HCT116 (cell line): Measurements from ENCODE around the gene RUVBL1. TPM values are rescaled to one million over a fixed set of nuclear protein-coding genes. Genes with fewer than 3 reads are reported as not detected.

Experiments used
- ATAC-seq: fragments of 200-7000 bp; cut with Tn5 transposase; 2 replicates; pipeline ENCODE4 v1.9.1; 2020; ENCODE audit warnings: mild to moderate bottlenecking, moderate library complexity
- BruUV-seq: library from RNA; stranded (reverse); fragments of 400-500 nt; replicated peaks from 2 replicates; lab custom pipeline; 2021; lab: Mats Ljungman, UMichigan
- CTCF ChIA-PET: fragments of 300-600 bp; sonication (Branson Sonifier 250); formaldehyde crosslinking; loops from one replicate; lab custom pipeline; 2021; ENCODE audit warnings: antibody characterized with exemption; lab: Charles Lee
- POLR2A ChIA-PET: fragments of 300-600, 350-600 bp; sonication (Branson Sonifier 250); formaldehyde crosslinking; loops from one replicate; lab custom pipeline; 2021; ENCODE audit warnings: antibody characterized with exemption; lab: Charles Lee
- RAD21 ChIA-PET, 2 experiments: fragments of 300-600 bp; sonication (Branson Sonifier 250); formaldehyde crosslinking; loops; one replicate each; lab custom pipeline; 2023; ENCODE audit warnings: low total read pairs in 2 of 2; ENCODE audit not compliant: uncharacterized antibody in 2 of 2, unreplicated experiment in 2 of 2, low non-redundant PET in 1 of 2; lab: Charles Lee
- DNase-seq: peaks from one replicate; pipeline ENCODE4 v3.0.0-alpha.2; 2010; ENCODE audit warnings: low read depth, low spot score
- H2AFZ ChIP-seq: fragments of 200-600 bp; shearing (Covaris generic), sonication (generic); 2 replicates; pipeline ENCODE4 v1.6.1; 2017; ENCODE audit warnings: low read depth, mixed run types, mixed read lengths, antibody characterized with exemption, low read length; ENCODE audit not compliant: poor library complexity, severe bottlenecking
- H3K27ac ChIP-seq: 2 replicates; pipeline ENCODE4 v1.5.1; 2012; ENCODE audit warnings: low read depth, low read length
- H3K27me3 ChIP-seq: fragments of 200-600 bp; sonication (generic); 2 replicates; pipeline ENCODE4 v1.6.1; 2016; ENCODE audit warnings: mixed run types, low read length, mixed read lengths; ENCODE audit not compliant: insufficient read depth
- H3K36me3 ChIP-seq, 2 experiments: fragments of 200-500 bp in 1 of 2; fragments of 200-600 bp in 1 of 2; sonication (Bioruptor generic) in 1 of 2; sonication (generic) in 1 of 2; 2 replicates each; pipeline versions ENCODE4 v1.5.1 to v1.6.1; 2014 to 2016; ENCODE audit warnings: low read length in 2 of 2, inconsistent platforms in 1 of 2, mixed read lengths in 1 of 2, mixed run types in 1 of 2; ENCODE audit not compliant: insufficient read depth in 2 of 2, control insufficient read depth in 1 of 2
- H3K4me1 ChIP-seq, 2 experiments: fragments of 200-600 bp in 1 of 2; sonication (generic) in 1 of 2; 2 replicates each; pipeline versions ENCODE4 v1.5.1 to v1.6.1; 2012 to 2017; ENCODE audit warnings: low read length in 2 of 2, inconsistent platforms in 1 of 2, mild to moderate bottlenecking in 1 of 2, mixed read lengths in 1 of 2, mixed run types in 1 of 2, moderate library complexity in 1 of 2; ENCODE audit not compliant: insufficient read depth in 2 of 2, control insufficient read depth in 1 of 2
- H3K4me2 ChIP-seq: fragments of 200-600 bp; sonication (generic); 2 replicates; pipeline ENCODE4 v1.6.1; 2017; ENCODE audit warnings: mixed run types, low read length, mixed read lengths
- H3K4me3 ChIP-seq, 2 experiments: fragments of 200-600 bp in 1 of 2; sonication (generic) in 1 of 2; replicated peaks in 1 of 2; 2 replicates each; pipeline ENCODE4 v1.5.1; 2011 to 2016; ENCODE audit warnings: low read length in 2 of 2, control low read depth in 1 of 2, low read depth in 1 of 2, mild to moderate bottlenecking in 1 of 2, mixed read lengths in 1 of 2, mixed run types in 1 of 2
- H3K79me2 ChIP-seq: fragments of 200-600 bp; sonication (generic); 2 replicates; pipeline ENCODE4 v1.6.1; 2017; ENCODE audit warnings: mild to moderate bottlenecking, mixed run types, low read length, moderate library complexity, mixed read lengths; ENCODE audit not compliant: insufficient read depth
- H3K9ac ChIP-seq: fragments of 200-600 bp; sonication (generic); 2 replicates; pipeline ENCODE4 v1.6.1; 2016; ENCODE audit warnings: low read length, mixed read lengths
- H3K9me2 ChIP-seq: fragments of 200-600 bp; sonication (generic), shearing (Covaris generic); 2 replicates; pipeline ENCODE4 v1.6.1; 2017; ENCODE audit warnings: mixed run types, mild to moderate bottlenecking, moderate library complexity; ENCODE audit not compliant: insufficient read depth
- H3K9me3 ChIP-seq, 2 experiments: fragments of 200-500 bp in 1 of 2; fragments of 200-600 bp in 1 of 2; sonication (Bioruptor generic) in 1 of 2; sonication (generic) in 1 of 2; 2 replicates each; pipeline ENCODE4 v1.6.1; 2014 to 2017; ENCODE audit warnings: low read length in 2 of 2, mixed read lengths in 2 of 2, inconsistent platforms in 1 of 2, low read depth in 1 of 2, mild to moderate bottlenecking in 1 of 2, mixed run types in 1 of 2, moderate library complexity in 1 of 2; ENCODE audit not compliant: control insufficient read depth in 1 of 2, insufficient read depth in 1 of 2
- H4K20me1 ChIP-seq: fragments of 200-600 bp; sonication (generic), shearing (Covaris generic); 2 replicates; pipeline ENCODE4 v1.6.1; 2017; ENCODE audit warnings: mixed run types, mild to moderate bottlenecking, moderate library complexity; ENCODE audit not compliant: insufficient read depth
- CBX3 ChIP-seq: IDR thresholded peaks from 2 replicates; pipeline ENCODE4 v1.6.1; 2012; ENCODE audit warnings: low read depth
- CTCF ChIP-seq, 3 experiments: fragments of 200-600 bp in 1 of 3; sonication (generic) in 1 of 3; IDR thresholded peaks in 2 of 3; conservative IDR thresholded peaks in 1 of 3; 2 replicates each; pipeline ENCODE4 v1.5.1; 2012 to 2017; ENCODE audit warnings: low read depth in 2 of 3, low read length in 2 of 3, antibody characterized with exemption in 1 of 3, borderline replicate concordance in 1 of 3, control low read depth in 1 of 3, mild to moderate bottlenecking in 1 of 3, mixed read lengths in 1 of 3, mixed run types in 1 of 3, moderate library complexity in 1 of 3; ENCODE audit not compliant: insufficient read depth in 1 of 3
- FOSL1 ChIP-seq: IDR thresholded peaks from 2 replicates; pipeline ENCODE4 v1.6.1; 2012; ENCODE audit warnings: low read depth
- POLR2A ChIP-seq: IDR thresholded peaks from 2 replicates; pipeline ENCODE4 v1.7.0; 2011; ENCODE audit warnings: borderline replicate concordance; ENCODE audit not compliant: insufficient read depth, insufficient read length; ENCODE audit errors: extremely low read depth
- REST ChIP-seq: IDR thresholded peaks from 2 replicates; pipeline ENCODE4 v1.6.1; 2012; ENCODE audit warnings: low read depth
- SRF ChIP-seq: IDR thresholded peaks from 2 replicates; pipeline ENCODE4 v1.6.1; 2012; ENCODE audit warnings: low read depth
- TCF7L2 ChIP-seq: IDR thresholded peaks from 2 replicates; pipeline ENCODE4 v1.7.0; 2011; ENCODE audit warnings: borderline replicate concordance, inconsistent platforms; ENCODE audit not compliant: insufficient read depth, insufficient read length; ENCODE audit errors: extremely low read depth
- ZNF274 ChIP-seq: fragments of 200-500 bp; sonication (Bioruptor generic); IDR thresholded peaks from 2 replicates; pipeline ENCODE4 v1.6.1; 2014; ENCODE audit warnings: mild to moderate bottlenecking, low read depth, low read length, inconsistent platforms
- intact Hi-C: fragments of 100-400 bp; cut with micrococcal nuclease; formaldehyde crosslinking; loops from 2 replicates; pipeline ENCODE4 v1.10.0; 2022
- total RNA-seq: library from RNA; stranded (reverse); gene quantifications from one replicate; pipeline ENCODE4 v1.2.1, GENCODE V29; 2021; ENCODE audit not compliant: unreplicated experiment

Gene RUVBL1
- total RNA-seq, 1 experiment from 2014 or later, result 129 TPM

- no peak overlapping the region for H3K27ac ChIP-seq
- no peak overlapping the region for H3K4me3 ChIP-seq
- peaks cover 13% of the 10 kb centered on the region for H3K79me2 ChIP-seq
- no peak overlapping the region for H3K4me2 ChIP-seq
- TF ChIP-seq SRF (no peak), FOSL1 (no peak), TCF7L2 (no peak), ZNF274 (no peak), POLR2A (no peak), REST (no peak), CTCF (IDR thresholded peaks at IDR 0.05 in 2 of 3, conservative IDR thresholded peaks at IDR 0.05 in 1 of 3; ENCODE audit: borderline replicate concordance in 1 of 3, insufficient read depth in 1 of 3, low read depth in 2 of 3, low read length in 2 of 3) (no peak), CBX3 (no peak)
- ChIA-PET RAD21 (no interaction called here), CTCF (no interaction called here), POLR2A (no interaction called here)
- intact Hi-C loops, result no loop called here
- H3K4me1 ChIP-seq, result no peaks in the 10 kb centered on the region
- no peak overlapping the region for H2AFZ ChIP-seq
- no peaks in the 10 kb centered on the region for H3K27me3 ChIP-seq
- H3K36me3 ChIP-seq, result peaks cover 0 to 7% of the 10 kb centered on the region in 2 experiments; a peak in 1 of 4 replicates
- no peaks in the 10 kb centered on the region; a peak in 1 of 4 replicates for H3K9me3 ChIP-seq
- no peak overlapping the region for H3K9ac ChIP-seq
- ATAC-seq, result no peak
- H4K20me1 ChIP-seq, result no peaks in the 10 kb centered on the region; the same call in 1 of the 2 replicates
- BruUV-seq, result no TSS peak
- H3K9me2 ChIP-seq, result no peaks in the 10 kb centered on the region
- DNase-seq, result no peak
These were observed 37.0 kb upstream of the RUVBL1 start for GRCh38 chr3:128160661-128161060.
